Ammon's horn (tissue), 1 donor: ENCODE data around the gene ZNF385A.
A peak's percentile ranks its signal among the peaks of the same experiment; 100 is the strongest.
"Not testable (repeated sequence)": the region's sequence is repeated elsewhere in the genome, so short reads cannot be mapped to it uniquely, and the experiment has no call there.

Source experiments
- DNase-seq: peaks from one replicate; pipeline ENCODE4 v3.0.0-alpha.2; 2016; ENCODE audit warnings: low spot score

ZNF385A gene

DNA sequence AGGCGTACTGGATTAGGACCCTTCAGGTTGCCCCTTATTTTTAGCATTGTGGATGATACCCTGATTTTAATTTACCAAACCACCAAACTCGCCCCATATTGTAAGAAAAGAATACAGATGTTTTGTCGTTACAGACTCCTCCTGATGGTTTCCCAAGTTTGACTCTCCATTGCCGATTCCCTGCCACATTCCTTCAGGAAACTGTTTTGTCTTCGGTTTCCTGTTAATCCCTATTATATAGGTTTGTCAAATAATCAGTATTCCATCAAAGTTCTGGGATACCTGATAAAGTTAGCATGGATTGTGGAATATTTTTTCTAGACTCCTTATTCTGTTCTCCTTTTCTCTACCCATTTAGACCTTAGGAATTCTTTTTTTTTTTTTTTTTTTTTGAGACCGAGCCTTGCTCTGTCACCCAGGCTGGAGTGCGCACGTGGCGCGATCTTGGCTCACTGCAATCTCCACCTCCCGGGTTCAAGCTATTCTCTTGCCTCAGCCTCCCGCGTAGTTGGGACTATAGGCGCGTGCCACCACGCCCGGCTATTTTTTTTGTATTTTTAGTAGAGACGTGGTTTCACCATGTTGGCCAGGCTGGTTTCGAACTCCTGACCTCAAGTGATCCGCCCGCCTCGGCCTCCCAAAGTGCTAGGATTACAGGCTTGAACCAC lies 59.0 kb downstream of the ZNF385A start:
- DNase-seq, result not testable (repeated sequence)

DNA sequence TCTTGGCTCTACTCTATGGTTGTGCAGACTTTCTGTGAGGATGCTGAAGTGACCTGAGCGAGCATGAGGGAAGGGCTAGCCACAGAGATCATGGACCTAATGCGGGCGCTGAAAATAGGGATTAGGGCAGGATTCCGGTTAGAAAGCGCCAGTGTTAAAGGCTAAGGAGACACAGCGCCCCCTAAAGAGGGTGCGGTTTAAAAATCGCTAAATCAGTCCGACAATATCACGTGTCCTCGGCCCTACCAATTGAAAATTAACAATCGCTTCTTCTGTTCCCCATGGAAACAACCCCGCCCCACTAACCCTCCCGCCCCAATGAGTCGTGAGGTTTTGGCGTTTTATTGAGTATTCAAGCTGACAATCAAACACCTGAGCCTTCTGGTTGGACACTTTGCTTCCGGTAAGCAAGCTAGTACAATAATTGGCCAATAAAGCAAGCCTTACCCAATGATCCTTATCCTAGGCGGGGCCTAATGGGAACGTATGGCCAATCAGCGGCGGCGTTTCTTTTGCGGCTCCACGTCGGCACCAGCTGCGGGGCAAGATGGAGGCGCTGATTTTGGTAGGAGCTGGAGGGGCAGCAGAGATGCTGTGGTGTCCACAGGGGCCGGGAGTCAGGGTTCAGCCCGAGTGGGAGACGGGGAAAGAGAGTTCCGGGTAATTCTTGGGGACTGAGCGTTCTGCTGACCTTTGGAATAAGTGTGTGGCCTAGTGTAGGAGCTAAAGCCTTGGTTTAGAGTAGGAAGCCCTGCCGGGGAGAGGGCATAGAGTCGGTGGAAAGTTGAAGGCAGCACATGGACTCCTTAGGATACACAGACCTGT lies 59.7 kb downstream of the ZNF385A start, which contains the start of gene COPZ1:
COPZ1 (plus strand) TSS at position 515 of the 825 bp plus-strand sequence; CDS start at position 548, 33 bp downstream.
- peak; percentile 98 for DNase-seq

DNA sequence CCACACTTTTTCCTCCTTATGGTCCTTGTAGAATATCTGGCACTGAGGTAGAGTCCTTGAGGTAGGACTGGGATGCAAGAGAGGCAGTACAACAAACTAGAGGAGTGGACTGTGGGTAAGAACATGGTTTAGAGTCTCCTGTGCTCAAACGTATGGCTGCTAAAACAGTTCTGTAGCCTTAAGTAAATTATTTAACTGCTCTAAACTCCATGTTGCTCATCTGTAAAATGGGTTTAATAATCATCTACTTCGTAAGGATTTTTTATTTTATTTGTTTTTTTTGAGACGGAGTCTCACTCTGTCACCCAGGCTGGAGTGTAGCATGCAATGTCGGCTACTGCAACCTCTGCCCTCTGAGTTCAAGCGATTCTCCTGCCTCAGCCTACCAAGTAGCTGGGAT lies 63.2 kb downstream of the ZNF385A start:
- DNase-seq, result no peak
